Choroid plexus epithelial cell (primary cell): ENCODE measurements around the gene FOXK1.

Source experiments
- DNase-seq: peaks from one replicate; pipeline ENCODE4 v3.0.0-alpha.2; 2010; ENCODE audit warnings: low read depth
- H3K4me3 ChIP-seq: 2 replicates; pipeline ENCODE4 v1.5.1; 2011; ENCODE audit warnings: low read depth, mild to moderate bottlenecking, control low read depth, low read length, moderate library complexity
- TF ChIP-seq, protein P1 (sequence below): conservative IDR thresholded peaks from 2 replicates; pipeline ENCODE4 v1.5.1; 2011; ENCODE audit warnings: low read depth, mild to moderate bottlenecking, control low read depth, inconsistent platforms, low read length, moderate library complexity

The FOXK1 gene

DNA sequence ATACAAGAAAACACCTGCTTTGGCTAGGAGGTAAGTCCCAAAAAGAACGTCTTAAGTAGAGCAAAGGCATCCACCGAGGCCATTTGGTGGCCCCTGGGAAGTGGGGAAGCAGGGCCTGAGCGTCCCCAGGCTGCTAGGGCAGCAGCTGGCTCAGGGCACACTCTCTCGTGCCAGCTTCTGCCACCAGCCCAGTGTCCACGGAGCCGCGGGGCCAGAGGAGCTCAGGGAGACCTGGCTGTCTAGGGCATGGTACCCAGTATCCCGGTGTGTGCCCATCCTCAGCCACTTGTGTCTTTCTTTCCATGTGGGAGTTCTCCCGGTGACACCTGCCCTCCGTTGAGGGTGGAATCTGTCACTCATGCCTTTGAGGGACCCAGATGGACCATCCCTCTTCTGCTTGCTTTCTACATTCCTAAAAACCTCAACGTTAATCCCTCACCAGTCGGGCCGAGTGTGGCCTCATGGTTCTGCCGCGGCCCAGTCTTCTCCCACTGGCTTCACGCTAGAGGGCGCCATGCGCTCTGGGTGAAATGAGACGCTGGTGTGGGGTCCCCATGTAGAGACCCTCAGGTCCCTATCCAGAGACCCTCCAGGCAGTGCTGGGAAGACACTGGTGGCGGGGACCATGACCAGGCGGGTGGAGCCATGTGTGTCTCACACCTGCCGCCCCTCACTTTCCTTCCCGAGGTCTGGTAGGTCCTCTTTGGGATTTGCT, 83.8 kb downstream of the FOXK1 start:
- no peak overlapping the region for H3K4me3 ChIP-seq
- TF ChIP-seq, protein P1, sequence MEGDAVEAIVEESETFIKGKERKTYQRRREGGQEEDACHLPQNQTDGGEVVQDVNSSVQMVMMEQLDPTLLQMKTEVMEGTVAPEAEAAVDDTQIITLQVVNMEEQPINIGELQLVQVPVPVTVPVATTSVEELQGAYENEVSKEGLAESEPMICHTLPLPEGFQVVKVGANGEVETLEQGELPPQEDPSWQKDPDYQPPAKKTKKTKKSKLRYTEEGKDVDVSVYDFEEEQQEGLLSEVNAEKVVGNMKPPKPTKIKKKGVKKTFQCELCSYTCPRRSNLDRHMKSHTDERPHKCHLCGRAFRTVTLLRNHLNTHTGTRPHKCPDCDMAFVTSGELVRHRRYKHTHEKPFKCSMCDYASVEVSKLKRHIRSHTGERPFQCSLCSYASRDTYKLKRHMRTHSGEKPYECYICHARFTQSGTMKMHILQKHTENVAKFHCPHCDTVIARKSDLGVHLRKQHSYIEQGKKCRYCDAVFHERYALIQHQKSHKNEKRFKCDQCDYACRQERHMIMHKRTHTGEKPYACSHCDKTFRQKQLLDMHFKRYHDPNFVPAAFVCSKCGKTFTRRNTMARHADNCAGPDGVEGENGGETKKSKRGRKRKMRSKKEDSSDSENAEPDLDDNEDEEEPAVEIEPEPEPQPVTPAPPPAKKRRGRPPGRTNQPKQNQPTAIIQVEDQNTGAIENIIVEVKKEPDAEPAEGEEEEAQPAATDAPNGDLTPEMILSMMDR, result peak; percentile 53
- no peak for DNase-seq

DNA sequence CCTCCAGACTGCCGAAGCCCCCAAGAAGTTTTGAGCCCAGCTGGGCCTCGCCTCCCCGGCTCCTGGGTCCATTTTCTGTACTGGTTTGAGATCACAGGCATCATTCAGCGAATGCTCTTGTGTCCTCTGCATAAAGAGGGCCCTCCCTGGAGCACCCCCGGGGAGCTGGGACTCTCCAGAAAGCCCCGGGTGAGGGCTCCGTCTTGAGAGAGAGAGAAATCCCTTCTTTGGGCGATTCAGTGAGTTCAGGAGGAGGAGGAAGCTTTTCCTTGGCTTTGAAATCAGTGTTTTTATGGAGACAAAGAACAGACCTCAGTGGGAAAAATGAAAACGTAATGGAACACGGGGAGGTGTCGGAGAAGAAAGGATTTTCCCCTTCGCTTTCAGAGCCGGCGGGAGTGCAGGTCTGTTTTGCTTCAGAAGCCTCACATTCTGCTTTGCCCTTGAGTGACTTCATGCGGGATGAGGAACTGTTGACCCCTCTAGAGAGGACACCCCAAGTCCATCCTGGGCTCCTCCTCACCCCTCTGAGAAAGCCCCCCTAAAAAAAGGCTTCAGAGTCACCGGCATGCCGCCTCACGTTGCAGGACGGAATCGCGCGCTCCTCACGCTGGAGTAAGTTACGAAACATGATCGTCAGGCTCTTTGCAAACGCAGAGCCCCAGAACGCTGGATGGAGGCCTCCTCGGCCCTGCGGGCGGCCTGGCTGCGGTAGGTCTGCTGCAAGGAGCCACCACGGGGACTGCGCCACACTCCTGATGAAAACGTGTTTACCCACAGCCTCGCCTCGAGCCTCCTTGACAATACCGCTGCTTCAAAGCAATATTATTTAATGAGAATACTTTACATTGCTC, 84.8 kb downstream of the FOXK1 start:
- H3K4me3 ChIP-seq, result no peak overlapping the region
- TF ChIP-seq, protein P1, result no peak
- DNase-seq, result no peak

DNA sequence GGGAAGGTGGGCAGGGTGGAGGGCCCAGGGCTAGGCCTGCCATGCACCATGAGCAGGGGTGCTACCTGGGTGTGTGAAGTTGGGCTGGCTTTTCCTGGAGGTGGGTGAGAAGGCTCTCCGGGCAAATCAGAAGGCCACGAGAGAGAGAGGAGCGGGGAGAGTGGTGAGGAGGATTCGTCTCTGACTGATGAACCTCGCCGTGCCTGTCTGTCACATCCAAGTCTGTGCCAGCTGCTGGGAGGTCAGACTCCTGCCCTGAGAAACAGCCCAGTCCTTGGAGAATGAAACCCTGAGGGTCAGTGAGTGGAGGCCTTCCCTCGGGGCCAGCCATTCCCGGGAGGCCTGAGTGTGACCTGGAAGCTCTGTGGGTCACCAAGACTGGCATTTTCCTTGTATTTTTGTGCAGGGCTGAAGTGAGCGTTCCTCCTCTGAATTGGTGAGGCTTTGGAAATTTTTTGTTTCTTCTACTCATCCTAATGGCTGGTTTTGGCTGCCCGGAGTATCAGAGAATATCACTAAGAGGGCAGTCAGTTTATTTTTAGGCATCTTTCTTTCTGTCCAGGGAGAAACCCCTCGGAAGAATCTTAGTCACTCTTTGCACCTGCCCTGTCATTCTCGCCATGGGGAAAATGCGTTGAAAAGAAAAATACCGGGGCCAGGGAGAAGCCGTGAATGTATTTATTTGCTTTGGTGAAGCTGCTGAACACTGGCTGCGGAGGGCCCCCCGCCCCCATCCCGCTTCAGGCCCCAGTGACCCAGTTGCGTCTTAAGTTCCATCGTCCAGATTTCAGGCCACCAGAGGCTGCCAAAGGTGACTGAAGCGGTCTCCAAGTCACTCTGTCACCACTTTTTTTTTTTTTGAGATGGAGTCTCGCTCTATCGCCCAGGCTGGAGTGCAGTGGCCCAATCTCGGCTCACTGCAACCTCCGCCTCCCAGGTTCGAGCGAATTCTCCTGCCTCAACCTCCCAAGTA, 86.8 kb downstream of the FOXK1 start:
- TF ChIP-seq, protein P1, result no peak
- H3K4me3 ChIP-seq, result no peak overlapping the region
- DNase-seq, result no peak

DNA sequence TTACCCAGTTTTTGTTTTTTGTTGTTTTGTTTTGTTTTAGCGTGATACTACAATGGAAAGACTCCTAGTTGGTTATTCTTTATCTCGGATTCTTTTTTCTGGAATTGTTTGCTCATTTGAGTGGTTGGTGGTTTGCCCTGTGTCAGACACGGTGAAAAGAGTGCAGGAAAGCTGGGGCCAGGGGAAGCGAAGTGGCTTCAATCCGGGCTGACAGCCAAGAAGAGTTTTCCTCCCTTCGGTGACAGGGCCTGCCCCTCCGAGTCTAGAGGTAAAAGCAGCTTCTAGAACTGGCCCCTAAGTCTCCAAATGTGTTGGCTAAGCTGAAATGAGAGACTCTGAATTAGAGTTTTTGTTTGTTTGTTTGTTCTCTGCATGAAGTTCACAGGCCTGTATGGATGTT, 87.7 kb downstream of the FOXK1 start:
- TF ChIP-seq, protein P1, result no peak
- DNase-seq, result peak; percentile 46
- no peak overlapping the region for H3K4me3 ChIP-seq

DNA sequence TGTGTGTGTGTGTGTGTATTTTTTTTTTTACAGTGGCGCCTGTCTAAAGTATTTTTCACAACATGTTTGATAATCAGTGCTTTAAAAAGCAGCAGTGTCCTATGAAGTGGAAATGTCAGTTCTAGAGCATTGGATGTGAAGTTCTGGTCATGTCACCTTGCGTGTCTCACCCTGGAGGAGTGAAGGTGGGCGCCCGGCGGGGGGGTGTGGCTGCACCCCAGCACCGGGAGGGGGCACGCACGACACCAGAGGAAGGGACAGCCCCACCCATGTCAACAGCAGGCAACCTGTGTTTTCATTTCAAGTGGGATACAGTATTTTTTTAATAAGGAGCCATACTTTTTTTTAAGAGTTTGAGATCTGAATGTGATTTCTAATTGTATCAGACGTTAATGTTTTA, 88.8 kb downstream of the FOXK1 start:
- TF ChIP-seq, protein P1, result no peak

DNA sequence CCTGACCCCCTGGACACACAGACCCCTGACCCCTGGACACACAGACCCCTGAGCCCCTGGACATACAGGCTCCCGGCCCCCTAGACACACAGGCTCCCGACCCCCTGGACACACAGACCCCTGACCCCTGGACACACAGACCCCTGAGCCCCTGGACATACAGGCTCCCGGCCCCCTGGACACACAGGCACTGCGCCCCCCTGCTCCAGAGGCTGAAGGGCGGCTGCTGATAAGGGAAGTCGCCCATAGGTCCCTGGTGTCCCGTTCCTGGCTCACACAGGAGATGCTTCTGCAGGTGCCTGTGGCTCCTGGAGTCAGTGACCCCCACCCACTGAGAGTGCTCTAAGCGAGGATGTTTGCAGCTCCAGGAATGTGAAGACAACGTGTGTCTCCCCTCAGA, 89.6 kb downstream of the FOXK1 start:
- no peak overlapping the region for H3K4me3 ChIP-seq

More for the DNA sequence above, 88.8 kb downstream of the FOXK1 start:
- no peak overlapping the region for H3K4me3 ChIP-seq
- no peak for DNase-seq

More for the DNA sequence above, 89.6 kb downstream of the FOXK1 start:
- TF ChIP-seq, protein P1, result no peak
- DNase-seq, result no peak
